ENCODE results near the gene TSHZ3.

TSHZ3 gene

GRCh38 chr19:31353833-31354232 is 4.6 kb upstream of the TSHZ3 start:
- DNase-seq = no peak

GRCh38 chr19:31352782-31353651 is 3.8 kb upstream of the TSHZ3 start:
- no peak for DNase-seq

- no peak for DNase-seq
Measured at GRCh38 chr19:31352296-31352781, 3.1 kb upstream of the TSHZ3 start.

- no peak for DNase-seq
Measured at GRCh38 chr19:31351855-31352195, 2.6 kb upstream of the TSHZ3 start.

GRCh38 chr19:31351056-31351854 is 2.0 kb upstream of the TSHZ3 start:
- no peak for DNase-seq

GRCh38 chr19:31350693-31351055 is 1.4 kb upstream of the TSHZ3 start:
- DNase-seq = no peak

GRCh38 chr19:31350033-31350692 is 927 bp upstream of the TSHZ3 start:
- DNase-seq = no peak

- no peak for DNase-seq
Measured at GRCh38 chr19:31348481-31349159, 616 bp downstream of the TSHZ3 start.

- DNase-seq = no peak
Measured at GRCh38 chr19:31347828-31348392, 1.3 kb downstream of the TSHZ3 start.

- no peak for DNase-seq
Measured at GRCh38 chr19:31347354-31347753, 1.9 kb downstream of the TSHZ3 start.

- no peak for DNase-seq
Measured at GRCh38 chr19:31346184-31347059, 2.8 kb downstream of the TSHZ3 start.

- DNase-seq = no peak
Measured at GRCh38 chr19:31344403-31344802, 4.8 kb downstream of the TSHZ3 start.

- DNase-seq = no peak
Measured at GRCh38 chr19:31342926-31343325, 6.3 kb downstream of the TSHZ3 start.

GRCh38 chr19:31340042-31341025 is 8.9 kb downstream of the TSHZ3 start:
- no peak for DNase-seq

GRCh38 chr19:31339411-31339810 is 9.8 kb downstream of the TSHZ3 start:
- DNase-seq = no peak

- DNase-seq = peak; percentile 12
Measured at GRCh38 chr19:31338069-31338776, 11.0 kb downstream of the TSHZ3 start.

- DNase-seq = no peak
Measured at GRCh38 chr19:31337008-31337914, 12.0 kb downstream of the TSHZ3 start.

GRCh38 chr19:31335716-31336115 is 13.5 kb downstream of the TSHZ3 start:
- DNase-seq = no peak

All from hematopoietic multipotent progenitor cell treated with erythropoietin and hydrocortisone succinate and interleukin-3 and kit ligand, for 8 days (in vitro differentiated cells).